ENCODE data around the gene KANSL1.

The KANSL1 gene

DNA sequence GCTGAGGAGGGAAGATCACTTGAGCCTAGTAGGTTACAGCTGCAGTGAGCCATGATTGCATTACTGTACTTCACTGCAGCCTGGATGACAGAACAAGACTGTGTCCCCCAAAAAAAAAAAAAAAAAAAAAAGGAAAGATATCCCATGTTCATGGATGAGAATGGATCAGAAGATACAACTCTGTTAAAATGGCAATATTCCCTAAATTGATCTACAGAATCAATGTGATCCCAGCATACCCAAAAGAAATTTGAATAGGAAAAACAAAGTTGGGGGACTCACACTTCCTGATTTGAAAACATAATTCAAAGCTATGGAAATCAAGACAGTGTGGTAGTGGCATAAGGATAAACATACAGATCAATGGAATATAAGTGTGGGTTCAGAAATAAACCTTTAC, 12.7 kb upstream of the KANSL1 start:
- no peak for TF ChIP-seq CTCF (IDR thresholded peaks at IDR 0.05; ENCODE audit: extremely low read depth, insufficient read depth, missing control alignments)
- in situ Hi-C loops (cut with MboI; ENCODE audit: low pct_unique_long_range_greater_than_20kb, low sequenced_read_pairs, unreplicated experiment): no loop called here
- DNase-seq (ENCODE audit: low spot score): no peak

- no peak for DNase-seq (ENCODE audit: low spot score)
- in situ Hi-C loops (cut with MboI; ENCODE audit: low pct_unique_long_range_greater_than_20kb, low sequenced_read_pairs, unreplicated experiment): no loop called here
- no peak for TF ChIP-seq CTCF (IDR thresholded peaks at IDR 0.05; ENCODE audit: extremely low read depth, insufficient read depth, missing control alignments)
Measured at GRCh38 chr17:46202424-46202823, 9.2 kb upstream of the KANSL1 start.

DNA sequence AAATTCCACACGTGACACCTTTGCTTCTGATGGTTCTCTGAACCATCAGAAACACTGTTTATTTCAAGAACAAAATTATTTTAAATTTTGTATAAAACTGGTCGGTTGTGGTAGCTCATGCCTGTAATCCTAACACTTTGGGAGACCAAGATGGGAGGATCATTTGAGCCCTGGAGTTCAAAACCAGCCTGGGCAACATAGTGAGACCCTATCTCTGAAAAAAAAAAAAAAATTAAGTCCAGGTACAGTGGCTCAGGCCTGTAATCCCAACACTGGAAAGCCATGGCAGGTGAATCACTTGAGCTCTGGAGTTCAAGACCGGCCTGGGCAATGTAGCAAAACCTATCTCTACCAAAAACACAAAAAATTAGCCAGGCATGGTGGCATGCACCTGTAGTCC, 8.3 kb upstream of the KANSL1 start:
- DNase-seq (ENCODE audit: low spot score): no peak
- in situ Hi-C loops (cut with MboI; ENCODE audit: low pct_unique_long_range_greater_than_20kb, low sequenced_read_pairs, unreplicated experiment): no loop called here
- no peak for TF ChIP-seq CTCF (IDR thresholded peaks at IDR 0.05; ENCODE audit: extremely low read depth, insufficient read depth, missing control alignments)

DNA sequence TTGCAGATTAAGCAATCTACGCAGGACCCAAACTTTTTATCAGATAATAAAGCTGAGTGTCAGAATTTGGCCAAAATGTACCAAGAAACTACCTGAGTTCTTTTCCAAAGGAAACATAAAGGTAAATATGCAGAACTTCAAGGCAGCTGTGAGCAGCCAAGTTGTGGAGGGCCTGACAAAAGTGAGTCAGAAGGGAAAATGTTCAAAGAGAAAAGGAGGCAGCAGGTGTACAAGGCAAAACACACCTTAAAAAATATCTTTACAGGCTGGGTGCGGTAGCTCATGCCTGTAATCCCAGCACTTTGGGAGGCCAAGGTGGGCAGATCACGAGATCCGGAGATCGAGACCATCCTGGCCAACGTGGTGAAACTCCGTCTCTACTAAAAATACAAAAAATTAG, 7.0 kb upstream of the KANSL1 start:
- TF ChIP-seq CTCF (IDR thresholded peaks at IDR 0.05; ENCODE audit: extremely low read depth, insufficient read depth, missing control alignments): no peak
- in situ Hi-C loops (cut with MboI; ENCODE audit: low pct_unique_long_range_greater_than_20kb, low sequenced_read_pairs, unreplicated experiment): no loop called here
- DNase-seq (ENCODE audit: low spot score): no peak

GRCh38 chr17:46199379-46199778, 6.2 kb upstream of the KANSL1 start:
- no peak for TF ChIP-seq CTCF (IDR thresholded peaks at IDR 0.05; ENCODE audit: extremely low read depth, insufficient read depth, missing control alignments)
- no peak for DNase-seq (ENCODE audit: low spot score)
- in situ Hi-C loops (cut with MboI; ENCODE audit: low pct_unique_long_range_greater_than_20kb, low sequenced_read_pairs, unreplicated experiment): no loop called here

DNA sequence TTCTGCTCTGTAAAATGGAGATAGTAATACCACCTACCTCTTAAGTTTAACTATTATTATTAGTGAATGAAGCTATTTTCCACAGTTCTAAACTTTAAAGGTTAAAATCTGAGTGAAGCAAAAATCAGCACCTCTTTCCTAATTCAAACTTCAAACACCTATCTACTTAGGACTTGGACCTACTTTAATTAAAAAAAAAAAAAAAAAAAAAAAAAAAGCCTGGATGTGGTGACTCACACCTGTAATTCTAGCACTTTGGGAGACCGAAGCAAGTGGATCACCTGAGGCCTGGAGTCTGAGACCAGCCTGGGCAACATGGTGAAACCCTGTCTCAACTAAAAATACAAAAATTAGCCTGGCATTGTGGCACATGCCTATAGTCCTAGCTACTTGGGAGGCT, 5.0 kb upstream of the KANSL1 start:
- in situ Hi-C loops (cut with MboI; ENCODE audit: low pct_unique_long_range_greater_than_20kb, low sequenced_read_pairs, unreplicated experiment): no loop called here

More for the DNA sequence above, 5.0 kb upstream of the KANSL1 start:
- no peak for TF ChIP-seq CTCF (IDR thresholded peaks at IDR 0.05; ENCODE audit: extremely low read depth, insufficient read depth, missing control alignments)
- DNase-seq (ENCODE audit: low spot score): no peak
